ENCODE data around the gene MATCAP1.

The MATCAP1 gene

DNA sequence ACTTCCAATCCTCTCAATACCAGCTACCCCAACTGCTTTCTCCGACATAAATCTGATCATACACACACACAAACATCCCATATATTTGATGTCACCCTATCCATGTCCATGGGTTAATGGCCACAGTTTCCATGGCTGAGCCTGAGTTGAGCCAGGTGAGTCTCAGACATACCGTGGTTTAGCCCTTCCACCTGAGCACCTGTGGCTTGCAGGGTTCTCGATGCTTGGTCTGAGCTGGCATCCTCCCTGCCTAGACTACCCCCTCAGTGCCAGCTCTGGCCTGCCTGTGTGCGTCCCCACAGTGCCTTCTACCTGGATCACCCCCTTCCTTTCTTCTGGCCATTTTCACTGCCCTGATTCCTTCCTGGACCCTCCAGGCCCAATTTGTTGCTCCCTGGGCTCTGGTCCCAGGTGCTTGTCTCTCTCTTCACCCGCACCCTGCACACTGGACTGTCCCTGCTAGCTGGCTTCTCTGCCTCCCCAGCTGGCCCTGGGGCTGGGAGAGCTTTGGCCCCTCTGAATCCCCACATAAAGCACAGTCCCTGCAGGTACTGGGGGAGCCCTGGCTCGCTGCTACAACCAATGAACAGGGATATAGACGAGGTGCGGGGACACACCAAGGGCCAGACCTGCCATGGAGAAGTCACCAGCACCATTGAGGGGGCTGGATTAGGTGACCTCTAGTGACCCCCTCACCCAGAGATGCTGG is 22.5 kb upstream of the MATCAP1 start:
- no peak overlapping the region for H3K27ac ChIP-seq
- TF ChIP-seq, protein P1, sequence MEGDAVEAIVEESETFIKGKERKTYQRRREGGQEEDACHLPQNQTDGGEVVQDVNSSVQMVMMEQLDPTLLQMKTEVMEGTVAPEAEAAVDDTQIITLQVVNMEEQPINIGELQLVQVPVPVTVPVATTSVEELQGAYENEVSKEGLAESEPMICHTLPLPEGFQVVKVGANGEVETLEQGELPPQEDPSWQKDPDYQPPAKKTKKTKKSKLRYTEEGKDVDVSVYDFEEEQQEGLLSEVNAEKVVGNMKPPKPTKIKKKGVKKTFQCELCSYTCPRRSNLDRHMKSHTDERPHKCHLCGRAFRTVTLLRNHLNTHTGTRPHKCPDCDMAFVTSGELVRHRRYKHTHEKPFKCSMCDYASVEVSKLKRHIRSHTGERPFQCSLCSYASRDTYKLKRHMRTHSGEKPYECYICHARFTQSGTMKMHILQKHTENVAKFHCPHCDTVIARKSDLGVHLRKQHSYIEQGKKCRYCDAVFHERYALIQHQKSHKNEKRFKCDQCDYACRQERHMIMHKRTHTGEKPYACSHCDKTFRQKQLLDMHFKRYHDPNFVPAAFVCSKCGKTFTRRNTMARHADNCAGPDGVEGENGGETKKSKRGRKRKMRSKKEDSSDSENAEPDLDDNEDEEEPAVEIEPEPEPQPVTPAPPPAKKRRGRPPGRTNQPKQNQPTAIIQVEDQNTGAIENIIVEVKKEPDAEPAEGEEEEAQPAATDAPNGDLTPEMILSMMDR (conservative IDR thresholded peaks at IDR 0.05) = no peak

DNA sequence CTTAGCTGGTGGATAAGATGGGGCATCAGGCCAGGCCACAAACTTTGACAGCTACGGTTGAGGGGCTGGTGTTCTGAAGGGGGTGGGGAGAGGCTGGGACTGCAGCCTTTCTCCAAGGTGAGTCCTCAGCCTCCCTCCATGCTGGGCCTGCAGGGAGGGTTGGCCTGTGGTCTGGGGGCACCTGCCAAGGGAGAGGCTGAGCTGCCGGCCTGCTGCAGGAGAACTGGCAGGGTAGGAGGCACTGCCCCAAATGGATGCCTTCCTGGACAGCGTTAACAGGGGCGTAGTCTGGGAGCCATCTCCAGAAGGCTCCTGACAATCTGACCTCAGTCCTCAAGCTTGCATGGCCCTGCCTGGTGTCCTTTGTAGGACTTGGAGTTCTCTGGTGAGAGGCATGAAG is 20.3 kb upstream of the MATCAP1 start:
- no peak overlapping the region for H3K27ac ChIP-seq
- TF ChIP-seq, protein P1 (conservative IDR thresholded peaks at IDR 0.05) = no peak

DNA sequence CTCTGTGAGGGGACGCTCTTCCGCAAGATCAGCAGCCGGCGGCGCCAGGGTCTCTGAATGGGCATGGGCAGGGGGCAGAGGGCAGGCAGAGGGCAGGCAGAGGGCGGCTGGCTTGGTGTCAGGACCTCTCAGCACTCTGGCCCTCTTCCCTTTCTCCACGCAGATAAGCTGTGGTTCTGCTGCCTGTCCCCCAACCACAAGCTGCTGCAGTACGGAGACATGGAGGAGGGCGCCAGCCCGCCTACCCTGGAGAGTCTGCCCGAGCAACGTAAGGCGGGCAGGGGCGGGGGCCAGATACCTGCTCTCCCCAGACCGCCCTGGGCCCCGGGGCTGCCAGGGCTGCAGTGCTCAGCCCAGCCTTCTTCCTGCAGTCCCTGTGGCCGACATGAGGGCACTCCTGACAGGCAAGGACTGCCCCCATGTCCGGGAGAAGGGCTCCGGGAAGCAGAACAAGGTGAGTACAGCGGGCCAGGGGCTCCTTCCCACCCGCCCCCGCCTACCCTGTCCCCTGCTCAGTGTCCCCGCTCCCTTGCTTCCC is 19.3 kb upstream of the MATCAP1 start:
- TF ChIP-seq, protein P1 (conservative IDR thresholded peaks at IDR 0.05) = no peak
- no peak overlapping the region for H3K27ac ChIP-seq

DNA sequence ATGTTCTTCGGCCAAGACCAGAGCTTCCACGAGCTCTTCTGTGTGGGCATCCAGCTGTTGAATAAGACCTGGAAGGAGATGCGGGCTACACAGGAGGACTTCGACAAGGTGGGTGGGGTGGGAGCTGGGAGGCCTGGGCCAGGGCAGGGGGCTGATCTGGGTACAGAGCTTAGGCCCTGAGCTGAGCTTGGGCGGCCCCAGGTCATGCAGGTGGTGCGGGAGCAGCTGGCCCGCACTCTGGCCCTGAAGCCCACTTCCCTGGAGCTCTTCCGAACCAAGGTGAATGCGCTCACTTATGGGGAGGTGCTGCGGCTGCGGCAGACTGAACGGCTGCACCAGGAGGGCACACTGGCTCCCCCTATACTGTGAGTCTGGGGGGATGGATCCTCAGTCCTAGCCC is 18.7 kb upstream of the MATCAP1 start:
- H3K27ac ChIP-seq = no peak overlapping the region
- TF ChIP-seq, protein P1 (conservative IDR thresholded peaks at IDR 0.05) = no peak

DNA sequence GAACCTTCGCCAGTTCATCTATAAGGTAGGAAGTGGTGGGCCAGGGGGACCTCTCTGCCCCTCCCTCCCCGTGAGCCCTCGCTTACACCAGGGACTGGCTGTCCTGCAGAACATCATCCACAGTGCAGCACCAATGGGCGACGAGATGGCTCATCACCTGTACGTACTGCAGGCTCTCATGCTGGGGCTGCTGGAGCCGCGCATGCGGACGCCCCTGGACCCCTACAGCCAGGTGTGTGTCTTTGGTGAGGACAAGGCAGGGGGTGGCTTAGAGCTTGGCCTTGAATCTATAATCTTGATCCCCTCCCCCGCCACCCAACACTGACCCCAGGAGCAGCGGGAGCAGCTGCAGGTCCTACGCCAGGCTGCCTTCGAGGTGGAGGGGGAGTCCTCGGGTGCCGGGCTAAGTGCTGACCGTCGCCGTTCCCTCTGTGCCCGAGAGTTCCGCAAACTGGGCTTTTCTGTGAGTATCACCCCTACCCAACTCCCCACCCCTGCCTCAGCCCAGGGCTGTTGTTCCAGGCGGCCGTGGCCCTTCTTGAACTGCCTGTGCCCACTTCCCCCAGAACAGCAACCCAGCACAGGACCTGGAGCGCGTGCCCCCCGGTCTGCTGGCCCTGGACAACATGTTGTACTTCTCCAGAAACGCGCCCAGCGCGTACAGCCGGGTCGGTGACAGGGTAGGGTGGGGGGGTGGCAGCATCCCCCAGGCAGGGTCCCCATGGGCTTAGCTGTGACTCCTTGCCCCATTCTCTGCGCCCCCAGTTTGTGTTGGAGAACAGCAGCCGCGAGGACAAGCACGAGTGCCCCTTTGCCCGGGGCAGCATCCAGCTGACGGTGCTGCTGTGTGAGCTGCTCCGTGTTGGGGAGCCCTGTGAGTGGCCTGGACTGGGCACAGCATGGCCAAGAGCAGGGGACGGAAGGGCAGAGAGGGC is 17.9 kb upstream of the MATCAP1 start:
- TF ChIP-seq, protein P1 (conservative IDR thresholded peaks at IDR 0.05) = no peak

DNA sequence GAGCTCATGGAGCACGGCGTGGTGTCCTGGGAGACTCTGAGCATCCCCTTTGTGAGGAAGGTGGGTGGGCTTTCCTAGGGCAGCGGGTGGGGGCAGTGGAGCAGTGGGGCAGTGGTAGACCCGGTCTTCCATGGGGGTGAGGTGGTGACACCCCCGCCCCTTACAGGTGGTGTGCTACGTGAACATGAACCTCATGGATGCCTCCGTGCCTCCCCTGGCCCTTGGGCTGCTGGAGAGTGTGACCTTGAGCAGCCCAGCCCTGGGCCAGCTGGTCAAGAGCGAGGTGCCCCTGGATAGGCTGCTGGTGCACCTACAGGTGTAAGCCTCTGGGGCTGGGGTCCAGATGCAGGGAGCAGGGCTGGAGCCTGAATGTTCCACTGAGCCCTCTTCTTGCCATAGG is 16.7 kb upstream of the MATCAP1 start:
- no peak overlapping the region for H3K27ac ChIP-seq
- TF ChIP-seq, protein P1 (conservative IDR thresholded peaks at IDR 0.05) = no peak

More for the DNA sequence above, 17.9 kb upstream of the MATCAP1 start:
- H3K27ac ChIP-seq = no peak overlapping the region

DNA sequence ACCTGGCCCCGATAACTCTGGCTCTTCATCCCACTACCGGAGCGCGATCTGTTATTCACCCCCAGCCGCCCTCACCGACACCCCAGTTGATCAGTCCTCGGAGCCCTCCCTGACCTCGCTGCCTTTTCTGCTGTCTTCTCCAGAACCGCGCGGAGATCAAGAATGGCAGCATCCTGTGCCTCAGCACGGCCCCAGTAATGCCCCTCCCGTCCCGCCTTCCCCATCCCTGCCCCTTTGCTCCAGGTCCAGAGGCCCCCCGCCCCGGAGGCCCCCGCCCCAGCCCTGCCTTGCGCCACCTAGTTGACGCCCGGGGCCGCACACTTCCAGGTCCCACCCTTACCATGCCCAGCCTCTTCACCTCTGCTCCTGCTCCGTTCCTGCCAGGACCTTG is 16.0 kb upstream of the MATCAP1 start:
- TF ChIP-seq, protein P1 (conservative IDR thresholded peaks at IDR 0.05) = no peak
- H3K27ac ChIP-seq = no peak overlapping the region

Data from VCaP (cell line).